GM18951 (cell line): Measurements from ENCODE around the gene ARID5B.

Experiments
- POLR2A ChIP-seq: IDR thresholded peaks from 4 replicates; pipeline ENCODE4 v1.6.1; 2011; ENCODE audit warnings: mild to moderate bottlenecking; ENCODE audit not compliant: insufficient read length, insufficient read depth; ENCODE audit errors: extremely low read depth
- in situ Hi-C: fragments of 300-500 bp; cut with MboI; formaldehyde crosslinking; loops from one replicate; pipeline ENCODE4 v1.12.0; 2022; ENCODE audit warnings: low sequenced_read_pairs, mixed read lengths, inconsistent platforms; ENCODE audit not compliant: unreplicated experiment

The ARID5B gene

GRCh38 chr10:62023329-62023728, 121.8 kb downstream of the ARID5B start:
- no peak for TF ChIP-seq POLR2A
- in situ Hi-C loops = no loop called here

GRCh38 chr10:62024026-62024701, 122.7 kb downstream of the ARID5B start:
- TF ChIP-seq POLR2A = no peak
- in situ Hi-C loops = no loop called here

- no peak for TF ChIP-seq POLR2A
- in situ Hi-C loops = loop anchor here (25.0 kb wide), 2 partner anchors 412 to 888 kb away; no protein-coding TSS in a partner anchor
Observed at GRCh38 chr10:62025134-62025794, 123.8 kb downstream of the ARID5B start.

GRCh38 chr10:62025901-62026879, 124.7 kb downstream of the ARID5B start:
- in situ Hi-C loops = loop anchor here (25.0 kb wide), 2 partner anchors 411 to 889 kb away; no protein-coding TSS in a partner anchor
- no peak for TF ChIP-seq POLR2A

DNA sequence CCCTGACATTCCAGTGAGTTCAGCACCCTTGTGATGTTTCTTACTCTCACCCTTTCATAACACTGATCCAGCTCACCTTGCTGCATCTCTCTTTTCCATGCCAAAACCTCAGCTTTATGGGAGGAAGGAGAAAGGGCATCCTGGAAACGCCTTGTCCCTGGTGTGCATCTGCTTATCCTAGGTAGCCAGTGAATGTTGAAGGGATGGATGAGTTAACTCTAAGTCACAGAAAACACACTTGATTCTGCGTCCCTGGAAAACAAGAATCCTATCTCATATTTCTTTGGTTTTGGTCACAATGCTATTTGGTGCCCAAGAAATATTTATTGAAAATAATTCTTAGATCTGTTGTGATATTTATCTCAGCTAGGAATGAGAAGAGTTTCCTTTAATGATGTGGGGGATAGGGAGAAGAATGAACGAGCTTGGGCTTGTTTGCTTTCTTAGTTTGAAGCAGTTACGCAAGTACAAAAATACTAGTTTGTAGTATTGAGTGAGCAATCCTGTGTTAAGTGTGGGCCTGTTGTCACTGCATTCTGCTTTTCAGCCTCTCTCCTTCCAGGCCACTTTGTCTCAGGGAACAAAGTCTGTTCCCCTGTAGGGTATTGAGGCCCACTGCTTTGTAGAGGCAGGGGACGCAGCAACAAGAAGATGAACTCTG, 126.5 kb downstream of the ARID5B start:
- in situ Hi-C loops = loop anchor here (25.0 kb wide), 2 partner anchors 409 to 891 kb away; no protein-coding TSS in a partner anchor
- TF ChIP-seq POLR2A = no peak

DNA sequence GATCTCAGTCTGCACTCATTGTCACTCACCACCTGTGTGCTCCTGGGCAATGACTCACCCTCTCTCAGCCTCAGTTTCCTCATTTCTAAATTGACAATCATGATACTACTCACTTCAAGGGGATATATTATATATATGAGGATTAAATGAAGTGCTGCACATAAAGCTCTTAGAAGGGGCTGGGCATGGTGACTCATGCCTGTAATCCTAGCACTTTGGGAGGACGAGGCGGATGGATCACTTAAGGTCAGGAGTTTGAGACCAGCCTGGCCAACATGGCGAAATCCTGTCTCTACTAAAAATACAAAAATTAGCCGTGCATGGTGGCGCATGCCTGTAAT, 127.0 kb downstream of the ARID5B start:
- in situ Hi-C loops = loop anchor here (25.0 kb wide), 2 partner anchors 409 to 891 kb away; no protein-coding TSS in a partner anchor

DNA sequence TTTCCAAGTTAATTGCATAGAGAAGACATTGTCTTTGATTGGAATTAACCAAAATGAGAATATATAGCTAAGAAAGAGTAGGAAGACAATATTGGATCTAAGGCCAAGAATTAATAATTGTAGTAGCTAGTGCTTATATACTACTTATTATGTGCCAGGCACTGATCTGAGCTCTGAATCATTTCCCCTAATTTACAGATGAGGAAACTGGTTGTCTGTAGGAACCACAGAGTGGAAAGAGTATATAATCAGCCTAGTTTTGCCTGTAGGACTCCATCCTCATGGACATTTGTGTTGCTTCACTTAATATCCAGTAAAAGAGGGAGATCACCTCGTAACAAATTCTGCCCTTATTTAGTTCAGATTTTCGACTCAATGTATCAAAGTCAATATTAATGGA, 127.9 kb downstream of the ARID5B start:
- no peak for TF ChIP-seq POLR2A
- in situ Hi-C loops = loop anchor here (25.0 kb wide), 2 partner anchors 408 to 892 kb away; no protein-coding TSS in a partner anchor

DNA sequence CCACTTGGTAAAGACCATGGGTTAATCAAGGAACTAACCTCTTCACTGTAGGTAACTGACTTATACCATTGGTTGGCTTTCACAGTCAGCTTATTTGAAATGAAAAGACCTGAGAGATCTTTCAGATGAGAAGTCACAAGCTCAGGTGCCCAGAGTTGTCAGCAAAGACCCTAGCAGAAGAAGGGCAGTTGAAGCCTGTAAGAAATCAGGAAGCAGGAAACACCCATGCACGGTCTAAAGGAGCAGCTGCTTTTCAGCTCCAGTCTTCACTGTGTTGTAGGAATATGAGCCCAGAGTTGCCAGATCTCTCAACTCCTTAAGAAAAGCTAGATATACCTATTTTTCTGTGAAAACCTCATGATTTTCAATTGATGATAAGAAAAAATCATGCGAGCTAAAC, 130.0 kb downstream of the ARID5B start:
- no peak for TF ChIP-seq POLR2A
- in situ Hi-C loops = loop anchor here (25.0 kb wide), 2 partner anchors 406 to 894 kb away; no protein-coding TSS in a partner anchor

GRCh38 chr10:62033125-62033524, 131.6 kb downstream of the ARID5B start:
- no peak for TF ChIP-seq POLR2A
- in situ Hi-C loops = loop anchor here (25.0 kb wide), 2 partner anchors 404 to 896 kb away; no protein-coding TSS in a partner anchor

DNA sequence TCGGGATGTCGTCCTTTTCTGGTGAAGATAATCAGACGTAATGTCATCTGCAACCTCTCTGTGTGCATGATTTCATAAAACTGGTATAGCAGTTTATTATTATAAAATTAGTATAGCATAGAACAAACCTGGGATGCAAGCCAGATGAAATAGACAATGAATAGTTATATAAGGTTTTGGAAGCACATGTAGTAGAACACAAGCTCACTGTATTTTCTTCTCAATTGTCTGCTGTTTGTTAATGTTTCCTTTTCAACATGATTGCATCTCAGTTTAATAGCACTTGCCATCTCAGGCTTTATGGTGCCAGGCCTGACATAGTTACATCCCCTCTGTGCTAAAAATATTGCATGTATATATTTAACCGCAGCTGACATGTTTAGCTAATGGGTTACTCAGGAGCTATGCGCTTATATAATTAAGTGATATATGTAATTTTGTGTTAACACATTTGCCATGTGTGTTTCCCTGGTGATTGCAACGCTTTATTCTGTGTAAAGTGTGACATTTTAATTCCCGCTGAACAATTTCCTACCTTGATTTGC, 132.7 kb downstream of the ARID5B start:
- in situ Hi-C loops = loop anchor here (25.0 kb wide), 2 partner anchors 403 to 897 kb away; no protein-coding TSS in a partner anchor
- no peak for TF ChIP-seq POLR2A

DNA sequence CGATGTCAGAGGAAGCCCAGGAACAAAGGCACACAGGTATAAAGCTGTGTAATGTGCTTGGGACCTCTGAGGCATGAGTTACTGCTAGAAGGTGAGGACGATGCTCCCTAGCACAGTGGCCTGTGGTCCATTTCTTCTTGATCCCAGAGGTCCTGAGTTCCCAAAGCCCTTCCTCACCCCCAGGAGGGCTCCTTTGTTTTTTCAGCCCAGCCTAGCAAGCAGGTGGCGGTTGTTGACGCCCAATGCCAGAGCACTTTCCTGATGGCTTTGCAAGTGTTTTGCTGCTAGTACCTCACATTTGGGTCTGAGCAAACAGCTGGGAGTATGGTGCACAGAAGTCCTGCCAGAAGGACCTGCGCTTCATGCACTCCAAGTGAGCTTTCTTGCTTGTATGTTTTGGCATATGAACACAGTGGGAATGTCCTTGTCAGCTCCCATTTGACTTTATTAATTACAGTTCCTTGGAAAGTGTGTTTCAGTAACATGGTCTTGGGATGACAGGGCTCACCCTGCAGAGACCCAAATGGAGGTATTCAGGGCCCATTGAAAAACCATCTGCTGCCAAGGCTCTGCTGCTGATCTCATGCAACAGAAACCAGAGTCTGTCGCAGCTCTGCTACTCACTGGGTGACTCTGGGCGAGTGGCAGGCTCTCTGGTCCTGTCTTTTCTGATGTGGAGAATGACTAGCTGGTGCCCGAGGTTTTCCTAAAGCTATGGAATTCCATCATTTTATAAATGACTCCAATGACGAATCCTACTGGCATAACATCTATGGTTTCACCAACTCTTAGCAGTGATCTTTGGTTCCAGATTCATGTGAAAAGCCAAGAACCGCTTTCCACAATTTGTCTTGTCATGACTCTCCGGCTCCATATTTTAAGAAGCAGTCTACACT, 134.9 kb downstream of the ARID5B start:
- TF ChIP-seq POLR2A = no peak
- in situ Hi-C loops = loop anchor here (25.0 kb wide), 2 partner anchors 401 to 899 kb away; no protein-coding TSS in a partner anchor
